Parathyroid adenoma (tissue), 2 donors: ENCODE results near the gene PAK2.
"Not testable (repeated sequence)": the region's sequence is repeated elsewhere in the genome, so short reads cannot be mapped to it uniquely, and the experiment has no call there.

Experiments
- H2AFZ ChIP-seq: fragments of 300-600 bp; sonication (generic); one replicate; pipeline ENCODE4 v1.7.0; 2017; ENCODE audit warnings: antibody characterized with exemption, mild to moderate bottlenecking
- H3K27ac ChIP-seq: fragments of 300-600 bp; sonication (generic); one replicate; pipeline ENCODE4 v1.7.0; 2017
- H3K27me3 ChIP-seq: fragments of 300-600 bp; sonication (generic); one replicate; pipeline ENCODE4 v1.7.0; 2017; ENCODE audit warnings: low read length; ENCODE audit not compliant: control insufficient read depth, insufficient read depth
- H3K36me3 ChIP-seq: fragments of 300-600 bp; sonication (generic); one replicate; pipeline ENCODE4 v1.7.0; 2017; ENCODE audit warnings: low read length; ENCODE audit not compliant: control insufficient read depth, insufficient read depth
- H3K4me1 ChIP-seq: fragments of 300-600 bp; sonication (generic); one replicate; pipeline ENCODE4 v1.7.0; 2017; ENCODE audit warnings: control low read depth
- H3K4me2 ChIP-seq: fragments of 300-600 bp; sonication (generic); one replicate; pipeline ENCODE4 v1.7.0; 2017; ENCODE audit warnings: low read length
- H3K4me3 ChIP-seq: fragments of 300-600 bp; sonication (generic); one replicate; pipeline ENCODE4 v1.7.0; 2017; ENCODE audit warnings: low read depth, low read length
- H3K79me2 ChIP-seq: fragments of 300-600 bp; sonication (generic); one replicate; pipeline ENCODE4 v1.7.0; 2017; ENCODE audit warnings: control low read depth
- H3K9ac ChIP-seq: fragments of 300-600 bp; sonication (generic); one replicate; pipeline ENCODE4 v1.7.0; 2017; ENCODE audit warnings: mild to moderate bottlenecking
- H3K9me3 ChIP-seq: fragments of 300-600 bp; sonication (generic); one replicate; pipeline ENCODE4 v1.7.0; 2017; ENCODE audit warnings: low read length; ENCODE audit not compliant: control insufficient read depth
- CTCF ChIP-seq: fragments of 300-600 bp; sonication (generic); IDR thresholded peaks from one replicate; pipeline ENCODE4 v1.7.0; 2017; ENCODE audit warnings: antibody characterized with exemption, mild to moderate bottlenecking
- donor health status: primary hyperparathyroidism.

PAK2 gene

DNA sequence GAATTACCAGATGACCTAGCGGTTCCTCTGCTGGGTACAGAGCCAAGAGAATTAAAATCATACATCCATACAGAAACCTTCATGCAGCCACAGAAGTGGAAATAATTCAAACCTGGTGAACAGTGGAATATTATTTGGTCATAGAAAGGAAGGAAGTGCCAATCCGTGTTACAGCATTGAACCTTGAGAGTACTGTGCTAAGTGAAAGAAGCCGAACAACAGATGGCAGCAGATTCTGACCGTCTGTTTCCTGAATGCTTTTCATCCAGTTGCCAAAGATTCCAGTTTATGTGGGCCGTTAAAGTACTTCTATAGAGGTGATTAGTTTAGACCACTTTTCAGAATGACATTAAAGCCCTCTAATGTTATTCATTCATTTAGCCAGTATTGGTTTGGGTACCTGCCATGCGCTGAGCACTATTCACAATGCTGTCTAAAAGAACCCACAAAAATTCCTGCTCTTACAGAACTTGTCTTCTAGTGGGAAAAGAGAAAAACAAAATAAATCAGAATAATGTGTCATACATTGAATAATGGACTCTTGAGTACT is 82.2 kb downstream of the PAK2 start:
- no peaks in the 10 kb centered on the region for H3K9me3 ChIP-seq
- no peak overlapping the region for H3K27ac ChIP-seq
- peaks cover 3% of the 10 kb centered on the region for H3K79me2 ChIP-seq
- H3K4me1 ChIP-seq: no peaks in the 10 kb centered on the region
- H2AFZ ChIP-seq: no peak overlapping the region
- H3K36me3 ChIP-seq: no peaks in the 10 kb centered on the region
- H3K9ac ChIP-seq: no peak overlapping the region
- no peak for TF ChIP-seq CTCF
- H3K4me3 ChIP-seq: no peak overlapping the region
- H3K4me2 ChIP-seq: no peak overlapping the region
- no peaks in the 10 kb centered on the region for H3K27me3 ChIP-seq

DNA sequence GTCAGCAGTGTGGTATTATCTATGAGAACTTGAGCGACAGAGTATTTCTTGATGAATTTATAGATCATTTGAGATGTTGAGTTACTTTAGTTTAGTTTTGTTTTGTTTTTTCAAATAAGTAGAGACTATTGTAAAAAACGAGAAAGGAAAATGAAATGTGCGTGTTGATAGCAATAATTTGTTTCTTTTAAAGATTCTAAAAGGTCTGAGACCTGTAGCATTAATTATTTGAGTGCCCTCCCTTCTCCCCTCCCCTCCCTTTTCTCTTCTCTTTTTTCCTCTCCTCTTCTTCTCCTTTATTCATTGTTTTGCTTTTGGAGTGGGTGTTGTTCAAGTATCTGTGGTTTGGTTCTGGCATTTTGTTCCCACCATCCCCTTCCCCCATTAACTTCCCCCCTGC is 90.0 kb downstream of the PAK2 start:
- H3K9me3 ChIP-seq, H3K4me1 ChIP-seq, H3K36me3 ChIP-seq, H3K4me2 ChIP-seq, H3K27me3 ChIP-seq, H3K4me3 ChIP-seq, H3K9ac ChIP-seq, H3K79me2 ChIP-seq: not testable (repeated sequence)
- peak overlapping the region; percentile 52 for H3K27ac ChIP-seq
- H2AFZ ChIP-seq: peak overlapping the region; percentile 14

DNA sequence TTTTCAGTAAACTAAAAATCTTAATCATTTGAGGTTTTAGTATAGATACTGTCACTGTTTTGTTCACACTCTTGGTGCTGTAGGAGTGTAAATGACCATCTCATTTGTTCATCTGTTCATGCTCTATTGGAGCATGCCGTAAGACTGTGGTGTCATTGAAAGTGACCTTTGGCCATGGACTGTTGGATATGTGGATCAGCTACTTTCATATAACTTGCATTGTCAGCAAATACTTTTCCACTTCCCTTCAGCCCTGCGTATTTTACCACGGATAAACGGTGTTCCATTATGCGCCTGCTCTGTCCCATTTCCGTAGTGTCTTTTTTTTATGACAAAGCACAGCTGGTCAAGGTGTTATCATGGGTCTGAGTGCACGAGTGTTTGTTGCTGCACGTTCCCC is 95.4 kb downstream of the PAK2 start:
- H3K4me3 ChIP-seq: peak overlapping the region; percentile 18
- H3K9me3 ChIP-seq: no peaks in the 10 kb centered on the region
- H3K9ac ChIP-seq: no peak overlapping the region
- peaks cover 16% of the 10 kb centered on the region for H3K4me1 ChIP-seq
- H3K27ac ChIP-seq: peak overlapping the region; percentile 89
- H3K27me3 ChIP-seq: no peaks in the 10 kb centered on the region
- H3K36me3 ChIP-seq: no peaks in the 10 kb centered on the region
- no peak for TF ChIP-seq CTCF
- H3K79me2 ChIP-seq: no peaks in the 10 kb centered on the region
- H2AFZ ChIP-seq: peak overlapping the region; percentile 54
- H3K4me2 ChIP-seq: peak overlapping the region; percentile 53

GRCh38 chr3:196836626-196837025 is 97.0 kb downstream of the PAK2 start:
- H3K27ac ChIP-seq: peak overlapping the region; percentile 89
- not testable (repeated sequence) for H3K9ac ChIP-seq, H3K79me2 ChIP-seq, H2AFZ ChIP-seq, H3K9me3 ChIP-seq, H3K27me3 ChIP-seq, H3K4me3 ChIP-seq, H3K36me3 ChIP-seq, H3K4me2 ChIP-seq
- H3K4me1 ChIP-seq: peaks cover 14% of the 10 kb centered on the region

DNA sequence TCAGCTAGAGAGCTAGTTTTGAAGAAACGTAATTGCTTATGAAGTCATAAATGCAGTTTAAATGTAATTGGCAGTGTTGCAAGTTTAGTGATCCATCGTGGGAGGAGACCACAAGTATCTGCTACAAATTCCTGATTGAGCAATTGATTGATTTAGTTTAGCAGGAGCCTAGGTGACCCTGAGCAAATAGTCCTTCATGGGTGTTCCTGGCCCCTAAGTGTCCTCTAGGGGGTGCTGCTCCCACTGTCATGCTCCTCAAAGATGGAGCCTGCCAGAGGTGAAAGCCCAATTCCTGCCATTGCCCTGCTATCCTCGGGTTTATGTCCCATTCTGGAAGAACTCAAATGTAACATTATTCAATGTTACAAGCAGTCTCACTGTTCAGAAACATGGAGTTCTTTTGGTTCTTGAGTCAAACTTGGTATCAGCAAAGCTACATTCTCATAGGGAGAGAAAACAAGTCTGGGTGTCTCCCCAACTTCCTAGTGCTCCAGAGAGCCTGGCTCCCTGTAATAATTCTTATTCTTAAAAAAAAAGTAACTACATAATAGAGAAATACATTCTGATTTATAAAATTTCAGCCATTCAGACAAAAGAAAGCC is 98.3 kb downstream of the PAK2 start:
- peaks cover 14% of the 10 kb centered on the region for H3K4me1 ChIP-seq
- H3K9ac ChIP-seq: no peak overlapping the region
- no peaks in the 10 kb centered on the region for H3K36me3 ChIP-seq
- no peaks in the 10 kb centered on the region for H3K27me3 ChIP-seq
- H3K9me3 ChIP-seq: no peaks in the 10 kb centered on the region
- H3K4me3 ChIP-seq: no peak overlapping the region
- no peaks in the 10 kb centered on the region for H3K79me2 ChIP-seq
- peak; percentile 73 for TF ChIP-seq CTCF
- no peak overlapping the region for H3K27ac ChIP-seq
- H2AFZ ChIP-seq: peak overlapping the region; percentile 7
- no peak overlapping the region for H3K4me2 ChIP-seq

- H2AFZ ChIP-seq, H3K27ac ChIP-seq, H3K9ac ChIP-seq, H3K4me2 ChIP-seq, H3K27me3 ChIP-seq, H3K36me3 ChIP-seq, H3K79me2 ChIP-seq, H3K4me3 ChIP-seq, H3K9me3 ChIP-seq: not testable (repeated sequence)
- peaks cover 22% of the 10 kb centered on the region for H3K4me1 ChIP-seq
These were observed 99.7 kb downstream of the PAK2 start for GRCh38 chr3:196839351-196839750.
